Muscle of back (tissue), 11 donors: ENCODE results near the gene SCNN1G. TPM values are rescaled to one million over a fixed set of nuclear protein-coding genes. Genes with fewer than 3 reads are reported as not detected.

ENCODE experiments used
- DNase-seq, 3 donors: peaks; one replicate each; pipeline versions ENCODE4 v3.0.0 to v3.0.0-alpha.2; 2013
- polyA plus RNA-seq, 10 donors: library from polyadenylated mRNA; unstranded; fragments of 120-200 nt; gene quantifications; one replicate each; pipeline ENCODE4 v1.2.1, GENCODE V29; 2013; ENCODE audit not compliant: insufficient read length in 10 of 10

The SCNN1G gene
- polyA plus RNA-seq, 10 donors: 0.16 to 0.50 TPM; not detected in 8

GRCh38 chr16:23152386-23153178 is 30.0 kb upstream of the SCNN1G start:
- no peak for DNase-seq

- DNase-seq: no peak
Observed at GRCh38 chr16:23155445-23156049, 27.0 kb upstream of the SCNN1G start.

GRCh38 chr16:23156110-23156509 is 26.4 kb upstream of the SCNN1G start:
- DNase-seq: no peak

GRCh38 chr16:23156946-23157460 is 25.5 kb upstream of the SCNN1G start:
- DNase-seq: no peak

- DNase-seq: no peak
Observed at GRCh38 chr16:23158114-23158513, 24.4 kb upstream of the SCNN1G start.

DNA sequence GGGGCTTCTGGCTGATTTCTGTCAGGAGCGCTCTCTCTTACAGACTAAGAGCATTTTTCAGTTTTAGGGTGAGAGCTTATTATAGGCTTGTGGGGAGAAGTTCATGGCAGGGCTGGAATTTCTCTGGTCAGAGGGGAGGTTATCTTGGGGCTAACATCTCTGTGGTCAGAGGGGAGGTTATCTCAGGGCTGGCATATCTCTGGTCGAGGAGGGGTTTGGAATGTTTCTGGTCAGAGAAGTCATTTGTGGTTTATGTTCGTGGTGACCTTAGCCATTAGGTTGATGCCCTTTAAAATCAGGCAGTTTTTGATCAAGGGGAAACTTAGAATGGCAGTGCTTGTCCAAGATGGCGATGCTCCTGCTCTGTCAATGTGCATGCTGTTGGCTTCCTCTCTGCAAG is 22.5 kb upstream of the SCNN1G start:
- DNase-seq: no peak

DNA sequence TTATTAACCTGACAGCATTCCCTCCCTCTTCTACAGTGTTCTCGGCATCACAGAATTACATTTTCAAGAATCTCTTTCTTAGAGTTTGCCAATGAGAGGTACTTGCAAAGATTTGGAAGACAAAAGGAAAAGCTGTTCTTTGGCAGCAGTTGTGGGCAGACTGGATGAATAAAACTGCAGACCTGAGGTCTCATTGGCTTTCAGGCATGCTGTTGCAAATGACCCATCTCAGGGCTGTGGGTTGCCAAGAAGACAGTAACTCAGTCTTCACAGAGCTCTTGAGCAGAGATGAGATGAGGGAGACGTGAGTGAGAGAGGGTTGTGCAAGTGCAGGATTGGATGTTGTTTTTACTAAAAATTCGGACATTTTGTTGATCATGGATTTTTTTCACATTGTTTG is 22.0 kb upstream of the SCNN1G start:
- DNase-seq: no peak

GRCh38 chr16:23163921-23164320 is 18.6 kb upstream of the SCNN1G start:
- DNase-seq: no peak

- no peak for DNase-seq
Observed at GRCh38 chr16:23164736-23165135, 17.8 kb upstream of the SCNN1G start.

GRCh38 chr16:23172583-23172982 is 10.0 kb upstream of the SCNN1G start:
- no peak for DNase-seq

GRCh38 chr16:23172994-23173393 is 9.6 kb upstream of the SCNN1G start:
- no peak for DNase-seq

GRCh38 chr16:23174622-23175021 is 7.9 kb upstream of the SCNN1G start:
- peak in 1 of 3 donors; percentile 22 for DNase-seq

- DNase-seq: no peak
Observed at GRCh38 chr16:23175651-23176050, 6.9 kb upstream of the SCNN1G start.

DNA sequence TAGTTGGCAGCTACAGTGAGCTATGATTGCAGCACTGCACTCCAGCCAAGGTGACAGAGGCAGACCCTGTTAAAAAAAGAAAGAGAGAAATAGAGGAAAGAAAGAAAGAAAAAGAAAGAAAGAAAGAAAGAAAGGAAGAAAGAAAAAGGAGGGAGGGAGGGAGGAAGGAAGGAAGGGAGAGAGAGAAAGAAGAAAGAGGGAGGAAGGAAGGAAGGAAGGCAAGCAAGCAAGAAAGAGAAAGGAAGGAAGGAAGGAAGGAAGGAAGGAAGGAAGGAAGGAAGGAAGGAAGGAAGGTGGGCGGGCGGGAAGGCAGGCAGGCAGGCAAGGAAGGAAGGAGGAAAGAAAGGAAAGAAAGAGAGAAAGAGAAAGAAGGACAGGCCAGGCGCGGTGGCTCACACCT is 1.0 kb upstream of the SCNN1G start:
- DNase-seq: no peak

DNA sequence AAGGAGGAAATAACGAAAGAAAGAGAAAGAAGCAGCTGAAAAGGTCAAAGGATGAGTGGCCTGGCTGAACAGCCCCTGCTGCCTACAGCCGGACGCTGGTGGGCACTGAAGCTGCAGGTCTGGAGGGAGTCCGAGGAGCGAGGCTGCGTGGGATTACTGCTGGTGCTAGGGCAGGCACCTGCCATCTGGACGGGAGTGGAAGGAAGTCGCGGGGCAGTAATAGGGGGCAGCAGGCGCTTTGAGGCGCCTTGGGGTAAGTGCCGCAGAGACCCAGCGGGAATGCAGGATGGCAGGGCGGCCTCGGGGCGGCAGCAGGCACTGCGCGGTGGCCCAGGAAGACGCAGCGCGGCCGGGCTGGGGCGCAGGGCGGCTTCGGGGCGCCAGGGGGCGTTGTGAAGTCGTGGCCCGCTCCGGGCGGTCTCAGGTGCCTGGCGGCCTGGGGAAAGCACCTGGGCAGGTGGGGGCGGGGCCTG is 303 bp upstream of the SCNN1G start:
- DNase-seq: peak; percentile 10 to 46 (median 30)

- DNase-seq: no peak
Observed at GRCh38 chr16:23183543-23183862, 958 bp downstream of the SCNN1G start.

DNA sequence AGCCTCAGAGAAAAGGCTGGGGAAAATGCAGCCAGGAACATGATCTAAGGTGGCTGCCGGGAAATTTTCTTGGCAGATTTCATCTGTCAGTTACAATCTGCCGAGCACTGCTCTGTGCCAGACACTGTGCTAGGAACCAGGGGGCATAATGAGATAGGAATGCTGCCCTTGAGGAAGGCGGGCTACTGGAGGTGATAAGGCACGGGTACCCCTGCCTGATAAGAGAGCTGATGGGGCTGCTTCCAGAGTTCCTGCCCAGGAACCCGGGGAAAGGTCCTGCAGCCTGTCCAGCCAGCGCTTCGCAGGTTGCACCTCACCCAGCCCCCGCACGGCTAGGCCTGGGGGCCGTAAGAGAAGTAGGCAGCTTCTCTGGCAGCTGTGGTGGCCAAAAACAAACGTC is 3.1 kb downstream of the SCNN1G start:
- no peak for DNase-seq

DNA sequence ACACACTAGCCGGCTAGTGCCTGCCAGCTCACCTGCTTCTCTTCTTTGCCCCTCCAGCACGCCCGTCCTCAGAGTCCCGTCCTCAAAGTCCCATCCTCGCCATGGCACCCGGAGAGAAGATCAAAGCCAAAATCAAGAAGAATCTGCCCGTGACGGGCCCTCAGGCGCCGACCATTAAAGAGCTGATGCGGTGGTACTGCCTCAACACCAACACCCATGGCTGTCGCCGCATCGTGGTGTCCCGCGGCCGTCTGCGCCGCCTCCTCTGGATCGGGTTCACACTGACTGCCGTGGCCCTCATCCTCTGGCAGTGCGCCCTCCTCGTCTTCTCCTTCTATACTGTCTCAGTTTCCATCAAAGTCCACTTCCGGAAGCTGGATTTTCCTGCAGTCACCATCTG is 3.6 kb downstream of the SCNN1G start:
- DNase-seq: no peak

DNA sequence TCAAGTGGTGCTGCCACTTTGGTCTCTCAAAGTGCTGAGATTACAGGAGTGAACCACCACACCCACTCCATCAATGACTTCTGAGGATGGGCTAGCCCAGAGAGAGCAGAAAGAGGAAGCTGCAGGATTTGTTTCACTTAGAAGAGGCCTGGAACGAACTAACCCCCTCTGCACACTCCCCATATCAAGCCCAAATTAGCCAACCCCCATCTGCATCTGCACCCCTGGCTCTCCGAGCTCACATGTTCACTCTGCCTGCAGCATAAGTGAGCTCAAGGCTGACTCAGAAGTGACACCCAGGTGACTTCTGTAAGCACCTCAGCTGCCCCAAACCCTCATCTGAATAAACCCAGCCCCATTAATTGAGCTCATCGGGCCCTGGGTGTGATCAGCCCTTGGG is 4.8 kb downstream of the SCNN1G start:
- no peak for DNase-seq

DNA sequence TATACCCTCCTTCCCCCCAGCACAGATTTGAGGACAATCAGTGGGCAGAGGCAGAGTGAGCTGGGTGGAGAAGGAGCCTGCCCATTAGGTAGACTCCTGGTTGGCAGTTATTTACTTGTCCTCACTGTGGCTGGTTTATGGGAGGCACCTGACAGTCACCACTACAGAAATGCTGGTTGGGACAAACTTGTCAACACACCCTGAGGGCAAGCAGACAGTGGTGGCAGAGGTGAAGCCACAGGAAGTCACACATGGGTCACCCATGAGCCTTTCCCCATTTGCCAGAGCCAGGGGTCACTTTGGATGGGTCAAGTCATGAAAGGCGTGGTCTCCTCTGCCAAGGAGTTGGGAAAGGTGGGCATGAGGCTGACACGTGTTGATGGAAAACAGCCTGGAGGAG is 6.4 kb downstream of the SCNN1G start:
- DNase-seq: no peak

DNA sequence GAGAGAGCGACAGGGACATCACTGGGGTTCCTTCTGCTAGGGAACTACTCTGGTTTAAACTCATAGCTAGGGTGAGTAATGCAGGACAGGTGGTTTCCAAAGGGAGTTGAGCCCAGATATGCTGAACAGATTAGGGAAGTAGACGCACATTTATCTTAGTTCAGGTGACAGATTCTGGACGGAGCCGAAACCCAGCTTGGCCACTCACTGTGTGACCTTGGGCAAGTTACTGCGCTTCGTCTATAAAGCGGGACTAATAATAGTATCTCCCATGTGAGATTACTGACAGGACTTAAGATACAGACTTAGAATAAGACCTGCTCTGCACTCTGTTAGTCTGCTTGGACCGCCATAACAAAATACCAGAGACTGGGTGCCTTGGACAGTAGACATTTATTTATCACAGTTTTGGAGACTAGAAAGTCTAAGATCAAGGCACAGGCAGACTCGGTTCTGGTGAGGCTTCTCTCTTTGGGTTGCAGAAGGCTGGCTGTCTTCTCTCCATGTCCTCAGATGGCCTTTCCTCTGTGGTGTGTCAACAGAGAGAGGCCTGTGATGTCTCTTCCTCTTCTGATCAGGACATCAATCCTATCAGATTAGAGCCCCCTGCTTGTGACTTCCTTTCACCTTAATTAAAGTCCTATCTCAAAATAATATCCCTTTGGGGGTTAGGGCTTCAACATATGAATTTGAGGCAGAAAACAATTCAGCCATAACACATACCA is 12.1 kb downstream of the SCNN1G start:
- no peak for DNase-seq

- peak in 1 of 3 donors; percentile 13 for DNase-seq
Observed at GRCh38 chr16:23195366-23195978, 12.9 kb downstream of the SCNN1G start.
